ENCODE results near the gene ALOX15B. TPM values are rescaled to one million over a fixed set of nuclear protein-coding genes. Genes with fewer than 3 reads are reported as not detected.
"Not testable (repeated sequence)": the region's sequence is repeated elsewhere in the genome, so short reads cannot be mapped to it uniquely, and the experiment has no call there.

The ALOX15B gene
- total RNA-seq, 2 experiments from 2014 or later: 0.08 TPM; not detected in 1

- Mint-ChIP-seq H3K4me1 (peaks cover 20% of the 10 kb centered on the region), H3K9me3 (no peaks in the 10 kb centered on the region), H3K4me3 (peak overlapping the region; percentile 74), H3K36me3 (no peaks in the 10 kb centered on the region), H3K27me3 (peaks cover 44% of the 10 kb centered on the region), H3K27ac (no peak overlapping the region)
- DNase-seq: no peak
Measured at GRCh38 chr17:8074554-8074953, 35.7 kb downstream of the ALOX15B start.

- Mint-ChIP-seq H3K4me3 (no peak overlapping the region), H3K27me3 (peaks cover 44% of the 10 kb centered on the region), H3K36me3 (no peaks in the 10 kb centered on the region), H3K27ac (no peak overlapping the region), H3K9me3 (no peaks in the 10 kb centered on the region), H3K4me1 (peaks cover 22% of the 10 kb centered on the region)
- DNase-seq: no peak
Measured at GRCh38 chr17:8075081-8075480, 36.2 kb downstream of the ALOX15B start.

- Mint-ChIP-seq H3K4me1 (peaks cover 28% of the 10 kb centered on the region), H3K4me3 (no peak overlapping the region), H3K36me3 (peaks cover 3% of the 10 kb centered on the region), H3K27ac (no peak overlapping the region), H3K9me3 (no peaks in the 10 kb centered on the region), H3K27me3 (peaks cover 42% of the 10 kb centered on the region)
- DNase-seq: no peak
Measured at GRCh38 chr17:8075574-8076342, 36.9 kb downstream of the ALOX15B start.

GRCh38 chr17:8076502-8077266 lies 37.8 kb downstream of the ALOX15B start:
- no peak overlapping the region for H3K4me3 Mint-ChIP-seq
- no peaks in the 10 kb centered on the region for H3K9me3 Mint-ChIP-seq

GRCh38 chr17:8077939-8078338 lies 39.1 kb downstream of the ALOX15B start:
- not testable (repeated sequence) for H3K27ac Mint-ChIP-seq, H3K9me3 Mint-ChIP-seq, H3K4me3 Mint-ChIP-seq, DNase-seq
- H3K36me3 Mint-ChIP-seq: peaks cover 11% of the 10 kb centered on the region
- peaks cover 24% of the 10 kb centered on the region for H3K27me3 Mint-ChIP-seq
- peaks cover 25% of the 10 kb centered on the region for H3K4me1 Mint-ChIP-seq

More at GRCh38 chr17:8076502-8077266, 37.8 kb downstream of the ALOX15B start:
- H3K27ac Mint-ChIP-seq: no peak overlapping the region
- H3K4me1 Mint-ChIP-seq: peaks cover 30% of the 10 kb centered on the region
- DNase-seq: no peak
- peaks cover 35% of the 10 kb centered on the region for H3K27me3 Mint-ChIP-seq
- peaks cover 7% of the 10 kb centered on the region for H3K36me3 Mint-ChIP-seq

- no peaks in the 10 kb centered on the region for H3K9me3 Mint-ChIP-seq
- H3K4me1 Mint-ChIP-seq: peaks cover 14% of the 10 kb centered on the region
- H3K27ac Mint-ChIP-seq: peak overlapping the region; percentile 94
- peak overlapping the region; percentile 90 for H3K4me3 Mint-ChIP-seq
- H3K36me3 Mint-ChIP-seq: peaks cover 11% of the 10 kb centered on the region
- H3K27me3 Mint-ChIP-seq: peaks cover 8% of the 10 kb centered on the region
- DNase-seq: peak; percentile 86
Measured at GRCh38 chr17:8079291-8080207, 40.7 kb downstream of the ALOX15B start.

- Mint-ChIP-seq H3K4me3 (peak overlapping the region; percentile 90), H3K9me3 (no peaks in the 10 kb centered on the region), H3K36me3 (peaks cover 11% of the 10 kb centered on the region), H3K27me3 (no peaks in the 10 kb centered on the region), H3K4me1 (peaks cover 14% of the 10 kb centered on the region), H3K27ac (peak overlapping the region; percentile 94)
- DNase-seq: no peak
Measured at GRCh38 chr17:8080208-8080798, 41.4 kb downstream of the ALOX15B start.

- peak overlapping the region; percentile 90 for H3K4me3 Mint-ChIP-seq
- H3K27me3 Mint-ChIP-seq: no peaks in the 10 kb centered on the region
- no peak for DNase-seq
- H3K27ac Mint-ChIP-seq: no peak overlapping the region
- H3K9me3 Mint-ChIP-seq: no peaks in the 10 kb centered on the region
- peaks cover 11% of the 10 kb centered on the region for H3K36me3 Mint-ChIP-seq
- peaks cover 14% of the 10 kb centered on the region for H3K4me1 Mint-ChIP-seq
Measured at GRCh38 chr17:8080799-8081219, 42.0 kb downstream of the ALOX15B start.

GRCh38 chr17:8081876-8082275 lies 43.0 kb downstream of the ALOX15B start:
- H3K4me3 Mint-ChIP-seq: no peak overlapping the region
- peaks cover 14% of the 10 kb centered on the region for H3K4me1 Mint-ChIP-seq
- no peaks in the 10 kb centered on the region for H3K9me3 Mint-ChIP-seq
- H3K27ac Mint-ChIP-seq: no peak overlapping the region
- no peak for DNase-seq
- peaks cover 11% of the 10 kb centered on the region for H3K36me3 Mint-ChIP-seq
- no peaks in the 10 kb centered on the region for H3K27me3 Mint-ChIP-seq

GRCh38 chr17:8082292-8082691 lies 43.4 kb downstream of the ALOX15B start:
- Mint-ChIP-seq H3K4me3 (no peak overlapping the region), H3K27me3 (no peaks in the 10 kb centered on the region), H3K36me3 (peaks cover 11% of the 10 kb centered on the region), H3K9me3 (no peaks in the 10 kb centered on the region), H3K4me1 (peaks cover 14% of the 10 kb centered on the region), H3K27ac (no peak overlapping the region)
- no peak for DNase-seq

GRCh38 chr17:8084250-8084649 lies 45.4 kb downstream of the ALOX15B start:
- DNase-seq: no peak
- peaks cover 10% of the 10 kb centered on the region for H3K4me1 Mint-ChIP-seq
- H3K36me3 Mint-ChIP-seq: peaks cover 11% of the 10 kb centered on the region
- H3K27ac Mint-ChIP-seq: no peak overlapping the region
- peaks cover 6% of the 10 kb centered on the region for H3K27me3 Mint-ChIP-seq
- no peaks in the 10 kb centered on the region for H3K9me3 Mint-ChIP-seq
- H3K4me3 Mint-ChIP-seq: no peak overlapping the region

GRCh38 chr17:8087075-8087951 lies 48.5 kb downstream of the ALOX15B start, which contains the start of gene ALOX12B:
ALOX12B (minus strand) TSS chr17:8087716; CDS start chr17:8087442, 274 bp downstream.
- Mint-ChIP-seq H3K9me3 (no peaks in the 10 kb centered on the region), H3K27me3 (peaks cover 26% of the 10 kb centered on the region), H3K36me3 (no peaks in the 10 kb centered on the region), H3K4me3 (no peak within 1 kb of the TSS), H3K4me1 (peaks cover 2% of the 10 kb centered on the region), H3K27ac (no peak within 1 kb of the TSS)
- no peak for DNase-seq

- H3K9me3 Mint-ChIP-seq: no peaks in the 10 kb centered on the region
- peaks cover 2% of the 10 kb centered on the region for H3K4me1 Mint-ChIP-seq
- no peak overlapping the region for H3K27ac Mint-ChIP-seq
- H3K36me3 Mint-ChIP-seq: no peaks in the 10 kb centered on the region
- H3K27me3 Mint-ChIP-seq: peaks cover 31% of the 10 kb centered on the region
- no peak overlapping the region for H3K4me3 Mint-ChIP-seq
- no peak for DNase-seq
Measured at GRCh38 chr17:8087952-8088230, 49.0 kb downstream of the ALOX15B start.

- H3K4me3 Mint-ChIP-seq: no peak overlapping the region
- H3K27ac Mint-ChIP-seq: no peak overlapping the region
- H3K4me1 Mint-ChIP-seq: peaks cover 8% of the 10 kb centered on the region
- no peaks in the 10 kb centered on the region for H3K9me3 Mint-ChIP-seq
- DNase-seq: no peak
- peaks cover 31% of the 10 kb centered on the region for H3K27me3 Mint-ChIP-seq
- no peaks in the 10 kb centered on the region for H3K36me3 Mint-ChIP-seq
Measured at GRCh38 chr17:8089728-8090127, 50.9 kb downstream of the ALOX15B start.

Data from activated naive CD8-positive, alpha-beta T cell treated with anti-CD3 and anti-CD28 coated beads for 36 hours (primary cell).